ENCODE results near the gene S100A3.
A peak's percentile ranks its signal among the peaks of the same experiment; 100 is the strongest.
"Not testable (repeated sequence)": the region's sequence is repeated elsewhere in the genome, so short reads cannot be mapped to it uniquely, and the experiment has no call there.

S100A3 gene, protein sequence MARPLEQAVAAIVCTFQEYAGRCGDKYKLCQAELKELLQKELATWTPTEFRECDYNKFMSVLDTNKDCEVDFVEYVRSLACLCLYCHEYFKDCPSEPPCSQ

DNA sequence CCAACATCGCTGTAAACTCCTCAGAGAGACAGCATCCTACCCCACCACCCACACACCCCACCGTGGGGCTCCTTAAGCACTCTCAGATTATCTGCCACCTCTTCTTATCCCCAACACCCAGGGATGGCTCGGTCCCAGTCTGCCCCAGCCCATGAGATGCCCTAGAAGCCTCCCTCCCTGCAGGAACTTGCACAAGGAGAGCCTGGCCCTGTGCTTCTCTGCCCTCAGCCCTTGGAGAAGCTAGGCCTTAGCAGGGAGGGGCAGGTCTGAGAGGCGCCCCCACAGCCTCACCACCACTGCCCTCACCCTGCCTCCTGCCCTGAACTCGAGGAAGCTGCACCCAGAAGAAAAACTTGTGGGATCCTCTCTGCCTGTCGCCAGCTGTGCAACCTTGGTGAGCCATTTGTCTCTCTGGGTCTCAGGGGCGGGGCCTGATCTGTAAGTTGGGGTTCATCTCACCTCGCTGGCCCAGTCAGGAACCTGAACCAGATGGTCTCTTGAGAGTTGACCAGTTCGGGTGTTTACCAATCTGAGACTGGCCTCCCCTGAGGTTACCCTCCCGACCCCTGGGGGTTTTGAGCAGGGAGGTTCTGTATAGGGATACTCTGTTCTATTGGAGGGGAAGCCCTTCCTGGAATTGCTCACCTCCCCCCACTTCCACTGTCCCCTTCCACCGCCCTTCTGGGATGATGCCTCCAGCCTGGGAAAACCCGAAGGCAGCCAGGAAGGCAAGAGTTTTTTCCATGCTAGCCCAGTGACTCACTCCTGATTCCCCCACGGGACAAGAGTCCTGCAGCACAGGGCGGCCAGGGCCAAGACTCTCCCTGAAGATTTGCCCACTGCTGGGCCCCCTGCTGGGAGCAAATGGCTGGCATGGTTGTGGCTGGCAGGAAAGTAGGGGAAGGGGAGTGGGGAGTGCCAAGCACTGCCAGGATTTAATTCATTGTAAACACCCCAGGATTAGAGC lies at the start of gene S100A3:
TSS of gene S100A3 (minus strand) at position 537 of the 967 bp plus-strand sequence. CDS start 773 bp downstream, outside the sequence.
- no peak within 1 kb of the TSS for H3K9ac ChIP-seq (ENCODE audit: low read length)

DNA sequence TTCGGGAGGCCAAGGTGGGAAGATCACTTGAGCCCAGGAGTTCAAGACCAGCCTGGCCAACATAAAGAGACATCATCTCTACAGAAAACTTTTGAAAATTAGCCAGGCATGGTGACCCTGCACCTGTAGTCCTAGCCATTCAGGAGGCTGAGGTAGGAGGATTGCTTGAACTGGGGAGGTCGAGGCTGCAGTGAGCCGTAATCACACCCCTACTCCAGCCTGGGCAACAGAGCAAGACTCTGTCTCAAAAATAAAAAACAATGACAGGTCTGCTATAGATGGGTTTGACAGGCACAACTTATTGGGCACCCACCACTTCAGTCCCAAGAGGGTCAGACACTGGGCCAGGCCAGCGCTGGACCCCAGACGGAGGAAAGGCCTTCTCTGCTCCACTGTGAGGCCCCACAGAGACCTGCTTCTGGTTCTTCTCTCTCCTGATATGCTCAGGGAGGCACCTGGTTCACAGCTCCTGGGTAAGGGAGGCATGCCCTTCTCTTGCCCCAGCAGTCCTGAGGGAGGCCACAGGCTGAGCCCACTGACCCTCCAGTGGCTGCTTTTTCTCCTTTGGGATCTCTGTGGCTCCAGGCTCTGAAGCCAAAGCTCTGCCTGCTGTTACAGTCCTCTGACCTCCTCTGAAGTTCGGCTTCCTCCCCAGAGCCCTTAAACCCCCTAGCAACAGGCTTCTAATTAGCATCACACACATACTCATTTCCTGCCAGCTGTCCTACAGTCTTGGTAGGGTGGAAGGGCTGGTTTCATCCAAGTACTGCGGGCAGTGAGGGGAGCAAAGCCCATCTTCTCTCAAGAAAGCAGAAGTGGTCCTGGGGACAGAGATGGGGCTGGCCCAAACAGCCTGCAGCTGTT lies 49.5 kb upstream of the S100A3 start:
- Histone ChIP-seq H3K36me3 (ENCODE audit: control insufficient read depth, low read depth, low read length) (no peaks in the 10 kb centered on the region), H3K4me1 (ENCODE audit: control insufficient read depth, low read depth, low read length) (peaks cover 16% of the 10 kb centered on the region), H3K4me3 (ENCODE audit: low read length) (no peak overlapping the region), H3K9me3 (ENCODE audit: control insufficient read depth, low read depth, low read length) (no peaks in the 10 kb centered on the region), H3K27ac (ENCODE audit: low read length) (peak overlapping the region; percentile 25), H3K27me3 (ENCODE audit: control insufficient read depth, insufficient read depth, low read length) (no peaks in the 10 kb centered on the region), H3K9ac (ENCODE audit: low read length) (peak overlapping the region; percentile 6)

More for the DNA sequence above, at the start of gene S100A3:
- Histone ChIP-seq H3K36me3 (ENCODE audit: control insufficient read depth, low read depth, low read length) (no peaks in the 10 kb centered on the region), H3K27ac (ENCODE audit: low read length) (no peak within 1 kb of the TSS), H3K4me3 (ENCODE audit: low read length) (no peak within 1 kb of the TSS), H3K9me3 (ENCODE audit: control insufficient read depth, low read depth, low read length) (no peaks in the 10 kb centered on the region), H3K27me3 (ENCODE audit: control insufficient read depth, insufficient read depth, low read length) (no peaks in the 10 kb centered on the region), H3K4me1 (ENCODE audit: control insufficient read depth, low read depth, low read length) (peaks cover 21% of the 10 kb centered on the region)

DNA sequence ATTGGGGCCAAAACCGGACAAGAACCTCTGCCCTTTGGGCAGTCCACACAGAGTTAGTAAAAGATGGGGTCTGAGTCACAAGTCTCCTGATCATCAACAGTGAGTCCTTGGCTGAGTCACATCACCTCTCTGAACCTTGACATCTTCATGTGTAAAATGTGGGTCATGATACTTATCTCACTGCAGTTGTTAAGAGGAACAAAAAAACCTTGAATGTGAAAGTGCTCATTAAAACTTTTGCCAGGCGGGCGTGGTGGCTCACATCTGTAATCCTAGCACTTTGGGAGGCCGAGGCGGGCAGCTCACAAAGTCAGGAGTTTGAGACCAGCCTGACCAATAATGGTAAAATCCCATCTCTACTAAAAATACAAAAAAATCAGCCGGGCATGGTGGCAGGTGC lies 48.1 kb upstream of the S100A3 start:
- no peaks in the 10 kb centered on the region for H3K27me3 ChIP-seq (ENCODE audit: control insufficient read depth, insufficient read depth, low read length)
- no peak overlapping the region for H3K27ac ChIP-seq (ENCODE audit: low read length)
- no peak overlapping the region for H3K4me3 ChIP-seq (ENCODE audit: low read length)
- H3K4me1 ChIP-seq (ENCODE audit: control insufficient read depth, low read depth, low read length) = peaks cover 16% of the 10 kb centered on the region
- H3K9me3 ChIP-seq (ENCODE audit: control insufficient read depth, low read depth, low read length) = no peaks in the 10 kb centered on the region
- no peak overlapping the region for H3K9ac ChIP-seq (ENCODE audit: low read length)
- no peaks in the 10 kb centered on the region for H3K36me3 ChIP-seq (ENCODE audit: control insufficient read depth, low read depth, low read length)

DNA sequence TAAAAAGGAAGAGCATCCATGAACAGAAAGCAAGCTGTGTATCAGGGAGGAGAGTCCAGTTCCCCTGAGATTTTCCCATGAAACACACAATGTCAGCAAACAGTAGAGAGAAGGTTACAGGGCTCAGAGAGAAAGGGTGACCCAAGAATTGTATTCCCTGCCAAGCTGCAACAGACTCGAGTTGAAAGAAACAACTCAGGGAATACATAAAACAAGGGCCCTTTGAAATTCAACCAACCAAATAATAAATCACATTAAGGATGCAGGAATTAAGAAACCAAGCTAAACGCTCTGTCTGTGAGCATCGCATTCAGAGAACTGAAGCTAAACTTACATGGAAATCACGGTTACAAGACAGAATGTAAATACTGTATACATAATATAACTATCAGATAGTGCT lies 43.7 kb upstream of the S100A3 start:
- no peak overlapping the region for H3K27ac ChIP-seq (ENCODE audit: low read length)
- no peaks in the 10 kb centered on the region for H3K9me3 ChIP-seq (ENCODE audit: control insufficient read depth, low read depth, low read length)
- H3K4me1 ChIP-seq (ENCODE audit: control insufficient read depth, low read depth, low read length) = no peaks in the 10 kb centered on the region
- no peaks in the 10 kb centered on the region for H3K36me3 ChIP-seq (ENCODE audit: control insufficient read depth, low read depth, low read length)
- no peak overlapping the region for H3K9ac ChIP-seq (ENCODE audit: low read length)
- no peak overlapping the region for H3K4me3 ChIP-seq (ENCODE audit: low read length)
- H3K27me3 ChIP-seq (ENCODE audit: control insufficient read depth, insufficient read depth, low read length) = no peaks in the 10 kb centered on the region

DNA sequence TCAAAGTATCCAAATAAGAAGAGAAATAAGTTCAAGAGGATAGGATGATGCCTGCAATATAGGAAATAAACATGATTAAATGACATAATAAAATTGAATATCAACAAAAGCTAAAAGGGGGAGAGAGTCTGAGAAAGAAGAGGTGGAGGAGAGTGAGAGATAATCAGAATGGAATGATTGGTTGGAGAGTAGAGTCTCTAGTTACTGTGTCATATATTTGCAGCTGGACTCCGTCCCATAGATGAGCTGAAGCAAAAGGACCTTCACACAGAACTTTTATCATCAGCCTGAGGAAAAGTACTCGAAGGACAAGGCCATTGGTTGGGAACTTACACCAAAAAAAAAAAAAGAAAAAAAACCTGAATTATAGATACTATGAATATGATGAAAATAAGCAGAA lies 39.4 kb upstream of the S100A3 start:
- Histone ChIP-seq H3K27ac (ENCODE audit: low read length) (no peak overlapping the region), H3K4me1 (ENCODE audit: control insufficient read depth, low read depth, low read length) (no peaks in the 10 kb centered on the region), H3K4me3 (ENCODE audit: low read length) (no peak overlapping the region), H3K9me3 (ENCODE audit: control insufficient read depth, low read depth, low read length) (no peaks in the 10 kb centered on the region), H3K27me3 (ENCODE audit: control insufficient read depth, insufficient read depth, low read length) (no peaks in the 10 kb centered on the region), H3K9ac (ENCODE audit: low read length) (no peak overlapping the region), H3K36me3 (ENCODE audit: control insufficient read depth, low read depth, low read length) (no peaks in the 10 kb centered on the region)

DNA sequence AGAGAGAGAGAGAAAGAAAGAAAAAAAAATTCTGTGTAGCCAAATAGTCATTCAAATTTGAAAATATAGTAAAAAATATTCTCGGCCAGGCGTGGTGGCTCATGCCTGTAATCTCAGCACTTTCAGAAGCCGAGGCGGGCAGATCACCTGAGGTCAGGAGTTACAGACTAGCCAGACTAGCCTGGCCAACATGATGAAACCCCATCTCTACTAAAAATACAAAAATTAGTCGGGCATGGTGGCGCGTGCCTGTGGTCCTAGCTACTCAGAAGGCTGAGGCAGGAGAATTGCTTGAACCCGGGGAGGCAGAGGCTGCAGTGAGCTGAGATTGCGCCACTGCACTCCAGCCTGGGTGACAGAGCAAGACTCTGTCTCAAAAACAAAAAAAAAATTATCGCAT lies 39.0 kb upstream of the S100A3 start:
- H3K4me1 ChIP-seq (ENCODE audit: control insufficient read depth, low read depth, low read length); H3K36me3 ChIP-seq (ENCODE audit: control insufficient read depth, low read depth, low read length); H3K27me3 ChIP-seq (ENCODE audit: control insufficient read depth, insufficient read depth, low read length); H3K9me3 ChIP-seq (ENCODE audit: control insufficient read depth, low read depth, low read length); H3K9ac ChIP-seq (ENCODE audit: low read length); H3K27ac ChIP-seq (ENCODE audit: low read length); H3K4me3 ChIP-seq (ENCODE audit: low read length): not testable (repeated sequence)

DNA sequence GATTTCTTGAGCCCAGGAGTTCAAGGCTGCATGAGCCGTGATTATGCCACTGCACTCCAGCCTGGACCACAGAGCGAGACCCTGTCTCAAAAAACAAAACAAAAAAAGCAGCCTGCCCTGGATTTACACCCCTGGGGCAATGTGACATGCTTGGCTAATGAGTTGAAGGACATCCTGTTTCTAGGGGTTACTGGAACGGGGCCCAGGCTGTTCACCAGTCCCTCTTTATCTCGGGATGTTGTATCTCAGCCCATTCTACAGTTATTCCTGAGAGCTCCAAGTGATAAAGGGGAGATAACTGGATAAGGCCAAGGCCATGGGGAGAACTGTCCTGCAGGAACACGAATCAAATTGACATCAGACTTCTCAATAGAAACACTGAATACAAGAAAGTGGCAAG lies 38.3 kb upstream of the S100A3 start:
- Histone ChIP-seq H3K36me3 (ENCODE audit: control insufficient read depth, low read depth, low read length) (no peaks in the 10 kb centered on the region), H3K9ac (ENCODE audit: low read length) (no peak overlapping the region), H3K4me1 (ENCODE audit: control insufficient read depth, low read depth, low read length) (no peaks in the 10 kb centered on the region), H3K9me3 (ENCODE audit: control insufficient read depth, low read depth, low read length) (no peaks in the 10 kb centered on the region), H3K27ac (ENCODE audit: low read length) (no peak overlapping the region), H3K4me3 (ENCODE audit: low read length) (no peak overlapping the region), H3K27me3 (ENCODE audit: control insufficient read depth, insufficient read depth, low read length) (no peaks in the 10 kb centered on the region)

DNA sequence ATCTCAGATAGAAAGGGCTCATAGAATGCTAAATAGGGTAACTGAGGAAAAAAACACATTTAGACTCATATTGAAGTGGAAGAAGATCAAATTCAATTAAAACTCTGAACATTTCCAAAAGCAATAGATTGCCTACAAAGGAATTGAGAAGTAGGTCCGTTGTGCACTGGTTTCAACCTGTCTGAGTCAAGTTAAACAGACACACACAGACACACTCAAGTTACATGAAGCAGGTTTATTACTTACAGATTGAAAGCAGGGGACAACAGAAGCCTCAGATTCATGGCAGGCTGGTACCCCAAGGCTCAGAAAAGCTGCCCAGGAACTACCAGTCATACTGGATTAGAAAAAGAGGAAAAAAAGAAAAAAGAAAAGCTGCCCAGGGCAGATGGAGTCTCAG lies 37.3 kb upstream of the S100A3 start:
- Histone ChIP-seq H3K9me3 (ENCODE audit: control insufficient read depth, low read depth, low read length) (no peaks in the 10 kb centered on the region), H3K36me3 (ENCODE audit: control insufficient read depth, low read depth, low read length) (no peaks in the 10 kb centered on the region), H3K27ac (ENCODE audit: low read length) (no peak overlapping the region), H3K4me3 (ENCODE audit: low read length) (no peak overlapping the region), H3K4me1 (ENCODE audit: control insufficient read depth, low read depth, low read length) (no peaks in the 10 kb centered on the region), H3K27me3 (ENCODE audit: control insufficient read depth, insufficient read depth, low read length) (no peaks in the 10 kb centered on the region), H3K9ac (ENCODE audit: low read length) (no peak overlapping the region)

DNA sequence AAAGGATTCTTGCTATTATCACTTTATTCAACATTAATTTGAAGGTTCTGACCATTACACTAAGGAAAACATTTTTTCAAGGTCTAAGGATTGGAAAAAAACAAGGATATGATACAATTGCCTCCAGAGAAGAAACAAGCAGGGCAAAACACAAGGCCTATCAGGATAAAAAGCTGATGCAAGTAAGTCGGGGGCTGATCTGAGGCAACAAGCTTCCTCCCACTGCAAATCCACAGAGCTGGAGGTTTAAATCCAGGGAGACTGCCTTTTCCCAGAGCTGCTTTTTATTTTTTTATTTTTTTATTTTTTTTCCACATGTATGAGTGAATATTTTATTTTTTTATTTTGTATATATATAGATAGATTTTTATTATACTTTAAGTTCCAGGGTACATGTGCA lies 35.9 kb upstream of the S100A3 start:
- Histone ChIP-seq H3K9me3 (ENCODE audit: control insufficient read depth, low read depth, low read length) (no peaks in the 10 kb centered on the region), H3K4me1 (ENCODE audit: control insufficient read depth, low read depth, low read length) (no peaks in the 10 kb centered on the region), H3K27ac (ENCODE audit: low read length) (no peak overlapping the region), H3K9ac (ENCODE audit: low read length) (no peak overlapping the region), H3K27me3 (ENCODE audit: control insufficient read depth, insufficient read depth, low read length) (no peaks in the 10 kb centered on the region), H3K36me3 (ENCODE audit: control insufficient read depth, low read depth, low read length) (no peaks in the 10 kb centered on the region), H3K4me3 (ENCODE audit: low read length) (no peak overlapping the region)

DNA sequence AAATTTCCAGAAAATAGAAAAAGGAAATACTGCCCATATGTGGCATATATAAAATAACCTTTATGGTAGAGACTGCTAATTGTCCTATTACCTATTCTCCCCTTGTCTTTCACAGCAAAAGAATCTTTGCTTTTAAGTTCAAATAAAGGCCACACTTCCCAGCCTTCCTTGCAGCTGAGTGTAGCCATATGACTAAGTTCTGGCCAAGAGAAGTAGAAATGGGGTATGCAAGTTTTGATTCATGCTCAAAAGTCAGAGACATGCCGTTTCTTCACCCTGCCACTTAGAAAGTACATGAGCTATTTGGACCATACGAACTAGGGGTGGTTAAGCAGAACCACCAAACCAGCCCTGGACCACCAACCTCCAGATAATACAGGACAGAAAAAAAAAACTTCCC lies 34.9 kb upstream of the S100A3 start:
- no peaks in the 10 kb centered on the region for H3K4me1 ChIP-seq (ENCODE audit: control insufficient read depth, low read depth, low read length)
- no peaks in the 10 kb centered on the region for H3K27me3 ChIP-seq (ENCODE audit: control insufficient read depth, insufficient read depth, low read length)
- no peaks in the 10 kb centered on the region for H3K9me3 ChIP-seq (ENCODE audit: control insufficient read depth, low read depth, low read length)
- no peaks in the 10 kb centered on the region for H3K36me3 ChIP-seq (ENCODE audit: control insufficient read depth, low read depth, low read length)
- H3K27ac ChIP-seq (ENCODE audit: low read length) = no peak overlapping the region
- H3K4me3 ChIP-seq (ENCODE audit: low read length) = no peak overlapping the region
- no peak overlapping the region for H3K9ac ChIP-seq (ENCODE audit: low read length)

DNA sequence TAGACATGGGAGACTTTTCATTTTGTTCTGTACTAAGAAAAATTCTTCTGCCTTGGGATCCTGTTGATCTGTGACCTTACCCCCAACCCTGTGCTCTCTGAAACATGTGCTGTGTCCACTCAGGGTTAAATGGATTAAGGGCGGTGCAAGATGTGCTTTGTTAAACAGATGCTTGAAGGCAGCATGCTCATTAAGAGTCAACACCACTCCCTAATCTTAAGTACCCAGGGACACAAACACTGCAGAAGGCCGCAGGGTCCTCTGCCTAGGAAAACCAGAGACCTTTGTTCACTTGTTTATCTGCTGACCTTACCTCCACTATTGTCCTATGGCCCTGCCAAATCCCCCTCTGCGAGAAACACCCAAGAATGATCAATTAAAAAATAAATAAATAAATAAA lies 34.5 kb upstream of the S100A3 start:
- not testable (repeated sequence) for H3K9ac ChIP-seq (ENCODE audit: low read length); H3K4me3 ChIP-seq (ENCODE audit: low read length); H3K4me1 ChIP-seq (ENCODE audit: control insufficient read depth, low read depth, low read length); H3K27me3 ChIP-seq (ENCODE audit: control insufficient read depth, insufficient read depth, low read length); H3K9me3 ChIP-seq (ENCODE audit: control insufficient read depth, low read depth, low read length); H3K27ac ChIP-seq (ENCODE audit: low read length); H3K36me3 ChIP-seq (ENCODE audit: control insufficient read depth, low read depth, low read length)
